ENCODE measurements around the gene CNOT4. TPM values are rescaled to one million over a fixed set of nuclear protein-coding genes. Genes with fewer than 3 reads are reported as not detected.

Gene CNOT4
- total RNA-seq, 1 donor from 2014 or later = 32.1 TPM

DNA sequence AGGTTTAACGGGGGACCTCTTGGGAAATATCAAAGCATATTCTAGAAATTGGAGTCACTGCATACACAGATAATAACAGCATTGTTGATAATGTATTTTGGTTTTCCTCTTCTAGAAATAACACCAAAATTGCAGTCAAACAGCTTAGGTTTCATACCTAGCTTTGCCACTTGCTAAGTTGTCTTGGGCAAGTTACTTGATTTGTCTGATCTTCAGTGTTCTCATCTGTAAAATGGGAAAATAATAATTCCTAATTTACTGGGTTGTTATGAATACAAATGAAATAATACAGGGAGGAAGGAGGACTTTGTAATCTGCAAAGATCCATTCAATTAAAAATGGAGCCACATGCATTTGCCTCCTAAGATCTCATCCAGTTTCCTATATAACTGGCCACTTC, 27.6 kb upstream of the CNOT4 start:
- TF ChIP-seq CTCF (conservative IDR thresholded peaks at IDR 0.05) = no peak
- no peak overlapping the region for H3K4me3 Mint-ChIP-seq
- H3K27me3 Mint-ChIP-seq = no peaks in the 10 kb centered on the region
- no peak for DNase-seq (ENCODE audit: extremely low spot score, unreplicated experiment)
- no peaks in the 10 kb centered on the region for H3K4me1 Mint-ChIP-seq (ENCODE audit: unreplicated experiment)
- H3K9me3 Mint-ChIP-seq = peaks cover 3% of the 10 kb centered on the region
- no peak overlapping the region for H3K27ac Mint-ChIP-seq
- H3K36me3 Mint-ChIP-seq = no peaks in the 10 kb centered on the region

- Mint-ChIP-seq H3K9me3 (peaks cover 3% of the 10 kb centered on the region), H3K27ac (no peak overlapping the region), H3K27me3 (peaks cover 4% of the 10 kb centered on the region), H3K4me1 (ENCODE audit: unreplicated experiment) (no peaks in the 10 kb centered on the region), H3K36me3 (no peaks in the 10 kb centered on the region), H3K4me3 (no peak overlapping the region)
- TF ChIP-seq CTCF (conservative IDR thresholded peaks at IDR 0.05) = no peak
- DNase-seq (ENCODE audit: extremely low spot score, unreplicated experiment) = no peak
Observed at GRCh38 chr7:135536150-135536549, 26.2 kb upstream of the CNOT4 start.

DNA sequence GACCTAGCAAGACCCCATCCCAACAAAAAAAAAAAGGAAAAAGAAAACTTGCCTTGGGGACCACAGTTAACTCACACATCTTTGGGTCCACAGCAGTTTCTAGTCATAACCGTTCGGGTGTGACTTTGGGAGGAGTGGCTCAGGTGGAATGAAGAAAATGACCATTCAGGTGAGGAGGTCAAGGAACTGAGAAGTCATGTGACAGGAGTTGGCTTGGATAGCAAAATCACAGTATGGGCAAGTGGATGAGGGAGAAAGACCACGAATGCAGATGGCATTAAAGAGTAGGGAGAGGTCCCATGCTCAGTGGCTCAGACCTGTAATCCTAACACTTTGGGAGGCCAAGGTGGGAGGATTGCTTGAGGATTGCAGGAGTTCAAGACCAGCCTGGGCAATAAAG, 17.1 kb upstream of the CNOT4 start:
- no peak for DNase-seq (ENCODE audit: extremely low spot score, unreplicated experiment)
- no peaks in the 10 kb centered on the region for H3K9me3 Mint-ChIP-seq
- H3K4me3 Mint-ChIP-seq = no peak overlapping the region
- H3K27me3 Mint-ChIP-seq = peaks cover 4% of the 10 kb centered on the region
- no peaks in the 10 kb centered on the region for H3K4me1 Mint-ChIP-seq (ENCODE audit: unreplicated experiment)
- TF ChIP-seq CTCF (conservative IDR thresholded peaks at IDR 0.05) = no peak
- no peaks in the 10 kb centered on the region for H3K36me3 Mint-ChIP-seq
- no peak overlapping the region for H3K27ac Mint-ChIP-seq

GRCh38 chr7:135525426-135525825, 15.5 kb upstream of the CNOT4 start:
- Mint-ChIP-seq H3K36me3 (no peaks in the 10 kb centered on the region), H3K4me3 (no peak overlapping the region), H3K27me3 (no peaks in the 10 kb centered on the region), H3K4me1 (ENCODE audit: unreplicated experiment) (no peaks in the 10 kb centered on the region), H3K27ac (no peak overlapping the region), H3K9me3 (no peaks in the 10 kb centered on the region)
- no peak for DNase-seq (ENCODE audit: extremely low spot score, unreplicated experiment)
- no peak for TF ChIP-seq CTCF (conservative IDR thresholded peaks at IDR 0.05)

- Mint-ChIP-seq H3K9me3 (no peaks in the 10 kb centered on the region), H3K36me3 (no peaks in the 10 kb centered on the region), H3K4me1 (ENCODE audit: unreplicated experiment) (no peaks in the 10 kb centered on the region), H3K4me3 (no peak overlapping the region), H3K27me3 (no peaks in the 10 kb centered on the region), H3K27ac (no peak overlapping the region)
- DNase-seq (ENCODE audit: extremely low spot score, unreplicated experiment) = no peak
- no peak for TF ChIP-seq CTCF (conservative IDR thresholded peaks at IDR 0.05)
Observed at GRCh38 chr7:135523146-135523545, 13.2 kb upstream of the CNOT4 start.

DNA sequence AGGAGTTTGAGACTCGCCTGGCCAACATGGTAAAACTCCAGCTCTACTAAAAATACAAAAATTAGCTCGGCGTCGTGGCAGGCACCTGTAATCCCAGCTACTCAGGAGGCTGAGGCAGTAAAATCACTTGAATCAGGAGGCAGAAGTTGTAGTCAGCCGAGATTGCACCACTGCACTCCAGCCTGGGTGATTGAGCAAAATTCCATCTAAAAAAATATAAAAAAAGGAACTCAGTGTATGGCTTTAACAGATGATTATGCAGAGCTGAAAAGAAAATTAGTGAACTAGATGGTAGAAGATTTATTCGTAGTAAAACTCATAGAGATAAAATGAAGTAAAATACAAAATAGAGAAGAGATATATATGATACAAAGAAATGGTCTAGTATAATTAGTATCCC, 12.6 kb upstream of the CNOT4 start:
- Mint-ChIP-seq H3K4me1 (ENCODE audit: unreplicated experiment) (no peaks in the 10 kb centered on the region), H3K36me3 (no peaks in the 10 kb centered on the region), H3K9me3 (no peaks in the 10 kb centered on the region), H3K27me3 (no peaks in the 10 kb centered on the region), H3K27ac (no peak overlapping the region), H3K4me3 (no peak overlapping the region)
- TF ChIP-seq CTCF (conservative IDR thresholded peaks at IDR 0.05) = no peak
- DNase-seq (ENCODE audit: extremely low spot score, unreplicated experiment) = no peak

Data from type B pancreatic cell (in vitro differentiated cells).